ENCODE data around the gene PIP4P1.
A peak's percentile ranks its signal among the peaks of the same experiment; 100 is the strongest.
"Not testable (repeated sequence)": the region's sequence is repeated elsewhere in the genome, so short reads cannot be mapped to it uniquely, and the experiment has no call there.

The PIP4P1 gene

DNA sequence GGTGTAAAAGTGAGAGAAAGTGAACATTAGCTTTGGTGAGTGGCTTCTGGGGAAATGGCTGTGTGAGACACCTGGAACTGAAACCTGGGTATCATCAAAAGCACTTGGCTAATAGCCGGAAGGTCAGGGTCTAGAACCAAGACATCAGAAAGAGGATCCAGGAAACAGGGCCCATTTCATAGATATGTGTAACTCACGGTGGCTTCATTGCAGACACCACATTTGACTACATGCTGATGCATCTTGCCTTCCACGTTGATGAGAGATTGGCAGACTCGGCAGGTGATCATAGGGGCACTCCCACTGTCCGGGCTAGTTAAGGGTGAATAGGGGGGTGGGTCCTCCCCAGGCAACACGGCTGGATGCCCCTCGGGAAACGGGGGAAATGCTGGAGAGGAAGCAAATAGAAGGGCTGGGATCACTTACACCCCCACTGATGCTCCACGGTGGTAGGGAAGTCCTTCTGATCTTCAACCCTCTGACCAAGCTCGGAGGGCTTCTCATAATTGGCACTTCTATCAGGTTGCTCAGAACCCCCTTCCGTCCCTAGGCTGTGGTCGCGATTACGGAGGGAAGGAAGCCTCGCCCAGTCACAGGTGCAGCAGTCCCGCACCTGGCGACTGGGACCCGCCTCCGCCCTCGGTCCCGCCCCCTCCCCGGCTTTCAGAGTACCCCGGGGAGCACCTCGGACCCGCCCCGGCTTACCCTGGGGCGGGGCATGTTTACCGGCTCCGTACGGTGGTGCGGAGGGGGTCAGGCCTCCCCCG lies 593 bp downstream of the PIP4P1 start:
- DNase-seq (ENCODE audit: insufficient read length, low spot score) (no peak), FAIRE-seq (no peak)
- TF ChIP-seq POLR2A (IDR thresholded peaks at IDR 0.05; ENCODE audit: low read depth, low read length) = no peak

DNA sequence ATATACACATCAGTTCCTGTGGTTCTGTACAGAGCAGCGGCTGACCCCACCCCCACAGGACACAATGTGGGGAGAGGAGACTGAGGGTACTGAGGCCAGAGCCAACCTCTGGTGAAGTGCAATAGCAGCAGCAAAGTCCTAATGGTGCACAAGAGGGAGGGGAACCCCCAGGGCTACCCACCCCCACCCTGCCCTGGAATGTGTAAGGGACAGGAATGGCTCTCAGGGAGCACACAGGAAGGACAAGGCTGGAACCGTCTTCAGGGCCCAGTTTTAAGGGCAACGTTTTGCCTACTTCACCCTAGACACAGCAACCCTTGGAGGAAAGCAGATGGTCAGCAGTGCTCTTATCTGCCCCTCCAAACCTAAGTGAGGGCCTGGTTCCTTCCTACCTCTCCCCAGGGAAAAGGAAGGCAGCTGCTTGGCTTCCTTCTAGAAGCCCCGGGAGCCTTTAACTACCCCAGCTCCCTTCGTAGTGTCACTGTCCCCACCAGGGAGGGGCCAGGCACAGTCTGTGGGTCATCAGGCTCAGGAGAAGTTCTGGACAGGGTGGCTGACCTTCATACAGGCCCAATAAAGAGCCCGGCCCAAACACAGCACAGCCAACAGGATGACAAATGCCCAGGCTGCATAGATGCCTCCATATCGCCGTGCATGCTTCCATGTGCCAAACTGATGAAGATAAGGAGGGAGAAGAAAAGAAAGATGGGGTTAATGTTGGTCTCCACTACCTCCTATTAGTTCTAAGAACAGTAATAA lies 3.0 kb downstream of the PIP4P1 start:
- no peak for DNase-seq (ENCODE audit: insufficient read length, low spot score)
- no peak for FAIRE-seq
- TF ChIP-seq POLR2A (IDR thresholded peaks at IDR 0.05; ENCODE audit: low read depth, low read length) = no peak

GRCh38 chr14:20456971-20457370 lies 4.3 kb downstream of the PIP4P1 start:
- DNase-seq (ENCODE audit: insufficient read length, low spot score) (no peak), FAIRE-seq (no peak)
- TF ChIP-seq POLR2A (IDR thresholded peaks at IDR 0.05; ENCODE audit: low read depth, low read length) = no peak

- TF ChIP-seq POLR2A (IDR thresholded peaks at IDR 0.05; ENCODE audit: low read depth, low read length) = no peak
- FAIRE-seq = no peak
- peak; percentile 13 for DNase-seq (ENCODE audit: insufficient read length, low spot score)
Measured at GRCh38 chr14:20455355-20456300, 5.6 kb downstream of the PIP4P1 start.

DNA sequence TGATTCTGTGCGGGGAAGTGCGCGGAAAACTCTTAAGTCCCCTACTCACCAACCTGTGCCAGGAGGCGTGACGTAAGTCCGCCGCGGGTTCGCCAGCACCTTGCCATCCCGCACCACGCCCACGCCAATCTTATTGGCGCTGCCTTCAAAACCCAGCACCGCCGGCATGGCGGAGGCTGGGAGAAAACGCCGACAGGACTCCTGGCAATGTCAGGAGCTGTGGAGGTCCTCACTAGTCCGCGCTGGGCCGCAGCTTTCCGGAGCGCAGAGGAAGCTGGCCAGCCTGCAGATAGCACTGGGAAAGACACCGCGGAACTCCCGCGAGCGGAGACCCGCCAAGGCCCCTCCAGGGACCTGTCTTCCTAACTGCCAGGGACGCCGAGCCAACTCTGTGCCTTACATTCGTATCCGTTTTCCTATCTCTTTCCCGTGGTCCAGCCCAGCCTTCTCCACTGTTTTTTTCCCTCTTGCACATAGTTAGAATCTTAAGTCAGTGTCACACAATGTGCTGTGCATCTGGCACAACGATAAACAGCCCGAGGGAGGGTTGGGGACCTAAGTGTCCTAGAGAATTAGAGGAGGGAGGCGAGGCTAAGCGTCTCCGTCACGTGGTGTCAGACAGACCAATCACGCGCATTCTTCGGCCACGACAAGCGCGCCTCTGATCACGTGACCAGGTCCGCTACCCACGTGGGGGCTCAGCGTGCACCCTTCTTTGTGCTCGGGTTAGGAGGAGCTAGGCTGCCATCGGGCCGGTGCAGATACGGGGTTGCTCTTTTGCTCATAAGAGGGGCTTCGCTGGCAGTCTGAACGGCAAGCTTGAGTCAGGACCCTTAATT lies 6.5 kb downstream of the PIP4P1 start, which contains the start of the genes APEX1 and OSGEP:
TSS of gene APEX1 (plus strand) at position 711 of the 839 bp plus-strand sequence. CDS start 420 bp downstream, outside the sequence.
TSS of gene OSGEP (minus strand) at position 297 of the 839 bp plus-strand sequence. CDS start at position 168, 129 bp downstream.
- DNase-seq (ENCODE audit: insufficient read length, low spot score) (peak; percentile 45), FAIRE-seq (peak; percentile 87)
- peak; percentile 45; the same call in 1 of the 2 replicates for TF ChIP-seq POLR2A (IDR thresholded peaks at IDR 0.05; ENCODE audit: low read depth, low read length)

DNA sequence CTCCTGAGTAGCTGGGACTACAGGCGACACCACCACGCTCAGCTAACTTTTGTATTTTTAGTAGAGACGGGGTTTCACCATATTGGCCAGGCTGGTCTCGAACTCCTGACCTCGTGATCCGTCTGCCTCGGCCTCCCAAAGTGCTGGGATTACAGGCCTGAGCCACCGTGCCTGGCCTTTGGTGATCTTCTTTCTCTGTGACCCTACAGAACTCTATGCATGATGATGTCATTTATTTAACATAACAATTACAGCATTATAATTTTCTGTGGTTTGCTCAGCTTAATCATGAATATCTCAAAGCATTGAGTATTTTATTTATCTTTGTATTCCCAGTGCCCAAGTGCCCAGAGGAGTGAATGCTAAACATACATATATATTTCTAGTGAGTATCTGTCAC lies 8.4 kb downstream of the PIP4P1 start:
- not testable (repeated sequence) for DNase-seq (ENCODE audit: insufficient read length, low spot score); FAIRE-seq

- FAIRE-seq (no peak), DNase-seq (ENCODE audit: insufficient read length, low spot score) (no peak)
- TF ChIP-seq POLR2A (IDR thresholded peaks at IDR 0.05; ENCODE audit: low read depth, low read length) = no peak
Measured at GRCh38 chr14:20446889-20447288, 14.3 kb downstream of the PIP4P1 start.

DNA sequence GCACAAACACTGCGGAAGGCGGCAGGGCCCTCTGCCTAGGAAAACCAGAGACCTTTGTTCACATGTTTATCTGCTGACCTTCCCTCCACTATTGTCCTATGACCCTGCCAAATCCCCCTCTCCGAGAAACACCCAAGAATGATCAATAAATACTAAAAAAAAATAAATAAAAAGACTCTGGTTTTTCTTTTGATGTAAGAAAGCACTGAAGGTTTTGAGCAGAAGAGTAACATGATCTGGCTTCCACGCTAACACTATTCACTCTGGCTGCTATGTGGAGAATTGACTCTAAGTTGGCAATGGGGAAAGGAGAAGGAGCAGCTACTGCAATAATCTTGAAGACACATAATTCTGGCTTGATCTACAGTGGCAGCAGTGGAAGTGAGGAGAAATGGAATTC lies 17.6 kb downstream of the PIP4P1 start:
- not testable (repeated sequence) for DNase-seq (ENCODE audit: insufficient read length, low spot score); FAIRE-seq

- no peak for TF ChIP-seq POLR2A (IDR thresholded peaks at IDR 0.05; ENCODE audit: low read depth, low read length)
- no peak for DNase-seq (ENCODE audit: insufficient read length, low spot score)
- FAIRE-seq = no peak
Measured at GRCh38 chr14:20441461-20441860, 19.8 kb downstream of the PIP4P1 start.

DNA sequence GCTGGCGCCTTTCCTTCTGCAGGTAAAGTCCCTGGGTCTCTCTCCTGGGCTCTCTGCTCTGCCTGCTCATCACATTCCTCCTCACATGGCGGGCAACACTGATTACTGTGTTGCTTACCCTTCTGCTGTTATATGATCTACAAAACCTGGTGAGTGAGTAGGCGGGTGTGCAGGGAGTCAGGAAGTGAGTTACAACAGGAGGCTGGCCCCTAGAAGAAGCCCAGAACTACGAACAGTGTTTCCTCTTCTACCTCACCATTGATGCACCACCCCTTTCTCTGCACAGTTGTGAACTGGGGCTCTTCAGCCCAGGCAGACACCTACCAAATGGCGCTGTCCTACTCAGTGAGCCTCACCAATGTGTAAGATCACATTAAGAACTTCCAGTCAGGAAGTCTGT lies 20.4 kb downstream of the PIP4P1 start:
- TF ChIP-seq POLR2A (IDR thresholded peaks at IDR 0.05; ENCODE audit: low read depth, low read length) = no peak
- DNase-seq (ENCODE audit: insufficient read length, low spot score) (no peak), FAIRE-seq (no peak)

GRCh38 chr14:20440465-20440864 lies 20.8 kb downstream of the PIP4P1 start:
- TF ChIP-seq POLR2A (IDR thresholded peaks at IDR 0.05; ENCODE audit: low read depth, low read length) = no peak
- FAIRE-seq (no peak), DNase-seq (ENCODE audit: insufficient read length, low spot score) (no peak)

- DNase-seq (ENCODE audit: insufficient read length, low spot score) (no peak), FAIRE-seq (no peak)
- no peak for TF ChIP-seq POLR2A (IDR thresholded peaks at IDR 0.05; ENCODE audit: low read depth, low read length)
Measured at GRCh38 chr14:20438664-20439063, 22.6 kb downstream of the PIP4P1 start.

GRCh38 chr14:20436363-20436755 lies 24.9 kb downstream of the PIP4P1 start:
- no peak for DNase-seq (ENCODE audit: insufficient read length, low spot score)
- TF ChIP-seq POLR2A (IDR thresholded peaks at IDR 0.05; ENCODE audit: low read depth, low read length) = no peak
- FAIRE-seq = no peak

Data from H54 (cell line).